IMR-90 (cell line): Measurements from ENCODE around the gene DGKB. TPM values are rescaled to one million over a fixed set of nuclear protein-coding genes. Genes with fewer than 3 reads are reported as not detected.

Source experiments
- ATAC-seq: fragments of 200-7000 bp; cut with Tn5 transposase; 2 replicates; pipeline ENCODE4 v1.9.1; 2020; ENCODE audit warnings: low read depth, mild to moderate bottlenecking, moderate library complexity
- BruUV-seq: library from RNA; stranded (reverse); fragments of 400-500 nt; replicated peaks from 2 replicates; lab custom pipeline; 2021; lab: Mats Ljungman, UMichigan
- CTCF ChIA-PET: fragments of 300-600 bp; formaldehyde crosslinking; extraction: SDS; loops from one replicate; lab custom pipeline; 2021; ENCODE audit warnings: antibody characterized with exemption; lab: Yijun Ruan, JAX
- POLR2A ChIA-PET: fragments of 300-600 bp; sonication (Branson Sonifier 250); formaldehyde crosslinking; loops from one replicate; lab custom pipeline; 2022; ENCODE audit warnings: antibody characterized with exemption; ENCODE audit not compliant: unreplicated experiment; lab: Charles Lee
- DNase-seq: peaks from one replicate; pipeline ENCODE4 v3.0.0; 2013
- H2AFZ ChIP-seq: replicated peaks from 2 replicates; pipeline ENCODE3; 2013; ENCODE audit warnings: low read length, mild to moderate bottlenecking; ENCODE audit not compliant: poor library complexity
- H2AK5ac ChIP-seq: 2 replicates; pipeline ENCODE4 v1.6.1; 2013; ENCODE audit warnings: low read depth, low read length, inconsistent platforms
- H2AK9ac ChIP-seq: replicated peaks from 2 replicates; pipeline ENCODE3; 2013; ENCODE audit warnings: mild to moderate bottlenecking, low read depth, low read length, moderate library complexity; ENCODE audit not compliant: poor library complexity
- H2BK120ac ChIP-seq: 2 replicates; pipeline ENCODE4 v1.6.1; 2013; ENCODE audit warnings: low read depth, low read length, inconsistent platforms
- H2BK15ac ChIP-seq: 3 replicates; pipeline ENCODE4 v1.6.1; 2013; ENCODE audit warnings: low read depth, low read length, inconsistent platforms
- H2BK20ac ChIP-seq: 2 replicates; pipeline ENCODE4 v1.6.1; 2013; ENCODE audit warnings: low read depth, mild to moderate bottlenecking, inconsistent platforms, low read length, moderate library complexity
- H2BK5ac ChIP-seq: 2 replicates; pipeline ENCODE4 v1.6.1; 2013; ENCODE audit warnings: mild to moderate bottlenecking, low read depth, low read length, inconsistent platforms; ENCODE audit not compliant: poor library complexity, severe bottlenecking
- H3K14ac ChIP-seq: replicated peaks from 2 replicates; pipeline ENCODE4 v1.6.1; 2013; ENCODE audit warnings: low read depth, low read length, inconsistent platforms
- H3K18ac ChIP-seq: 2 replicates; pipeline ENCODE4 v1.6.1; 2013; ENCODE audit warnings: low read depth, low read length, control low read depth
- H3K23ac ChIP-seq: 2 replicates; pipeline ENCODE4 v1.6.1; 2013; ENCODE audit warnings: low read depth, low read length, inconsistent platforms
- H3K27ac ChIP-seq: 2 replicates; pipeline ENCODE4 v1.5.1; 2013; ENCODE audit warnings: mild to moderate bottlenecking, control low read depth, low read length; ENCODE audit not compliant: insufficient read depth
- H3K27me3 ChIP-seq: 2 replicates; pipeline ENCODE4 v1.6.1; 2013; ENCODE audit warnings: low read length; ENCODE audit not compliant: control insufficient read depth, insufficient read depth
- H3K36me3 ChIP-seq: 2 replicates; pipeline ENCODE4 v1.6.1; 2013; ENCODE audit warnings: low read length, mixed read lengths; ENCODE audit not compliant: control insufficient read depth, insufficient read depth
- H3K4ac ChIP-seq: 2 replicates; pipeline ENCODE4 v1.6.1; 2013; ENCODE audit warnings: low read depth, low read length, inconsistent platforms
- H3K4me1 ChIP-seq: 2 replicates; pipeline ENCODE4 v1.6.1; 2013; ENCODE audit warnings: low read length, mixed read lengths; ENCODE audit not compliant: control insufficient read depth, insufficient read depth
- H3K4me2 ChIP-seq: 2 replicates; pipeline ENCODE4 v1.6.1; 2013; ENCODE audit warnings: low read depth, mild to moderate bottlenecking, control low read depth, low read length, moderate library complexity
- H3K4me3 ChIP-seq: 2 replicates; pipeline ENCODE4 v1.5.1; 2013; ENCODE audit warnings: low read depth, mild to moderate bottlenecking, control low read depth, low read length, moderate library complexity; ENCODE audit not compliant: insufficient read depth
- H3K56ac ChIP-seq: 2 replicates; pipeline ENCODE4 v1.6.1; 2013; ENCODE audit warnings: low read length, inconsistent platforms; ENCODE audit not compliant: insufficient read depth; ENCODE audit errors: extremely low read depth
- H3K79me1 ChIP-seq, 2 experiments: 2 replicates each; pipeline ENCODE4 v1.6.1; 2013; ENCODE audit warnings: low read length in 2 of 2, inconsistent platforms in 1 of 2, low read depth in 1 of 2
- H3K9ac ChIP-seq: 2 replicates; pipeline ENCODE4 v1.6.1; 2013; ENCODE audit warnings: low read depth, low read length, control low read depth
- H3K9me1 ChIP-seq: 2 replicates; pipeline ENCODE4 v1.6.1; 2013; ENCODE audit warnings: low read length, inconsistent platforms; ENCODE audit not compliant: insufficient read depth
- H3K9me3 ChIP-seq: 2 replicates; pipeline ENCODE4 v1.6.1; 2013; ENCODE audit warnings: low read length; ENCODE audit not compliant: control insufficient read depth, insufficient read depth
- H4K20me1 ChIP-seq: 2 replicates; pipeline ENCODE4 v1.6.1; 2013; ENCODE audit warnings: low read length, inconsistent platforms; ENCODE audit not compliant: insufficient read depth
- H4K5ac ChIP-seq: 2 replicates; pipeline ENCODE4 v1.6.1; 2013; ENCODE audit warnings: mild to moderate bottlenecking, low read depth, low read length, control low read depth
- H4K8ac ChIP-seq, 2 experiments: 2 replicates each; pipeline ENCODE4 v1.6.1; 2013; ENCODE audit warnings: low read depth in 2 of 2, low read length in 2 of 2, control low read depth in 1 of 2, inconsistent platforms in 1 of 2
- H4K91ac ChIP-seq: 2 replicates; pipeline ENCODE4 v1.6.1; 2013; ENCODE audit warnings: low read depth, low read length, inconsistent platforms; ENCODE audit not compliant: insufficient read depth
- BHLHE40 ChIP-seq: fragments of 150-350 bp; IDR thresholded peaks from 2 replicates; pipeline ENCODE4 v1.6.1; 2016; ENCODE audit warnings: mild to moderate bottlenecking, low read depth, low read length
- CEBPB ChIP-seq: IDR thresholded peaks from 2 replicates; pipeline ENCODE4 v1.6.1; 2012; ENCODE audit warnings: low read depth, low read length, improper control_type of control experiment
- MXI1 ChIP-seq: IDR thresholded peaks from 2 replicates; pipeline ENCODE4 v1.6.1; 2012; ENCODE audit warnings: low read depth, mild to moderate bottlenecking, low read length, moderate library complexity, borderline replicate concordance
- NFE2L2 ChIP-seq: fragments of 150-350 bp; IDR thresholded peaks from 2 replicates; pipeline ENCODE4 v1.6.1; 2016; ENCODE audit warnings: low read depth, mild to moderate bottlenecking, low read length
- POLR2A ChIP-seq: IDR thresholded peaks from 2 replicates; pipeline ENCODE4 v1.6.1; 2012; ENCODE audit warnings: mild to moderate bottlenecking, low read depth, low read length
- SMC3 ChIP-seq: fragments of 150-350 bp; IDR thresholded peaks from 2 replicates; pipeline ENCODE4 v1.6.1; 2016; ENCODE audit warnings: low read depth, mild to moderate bottlenecking, antibody characterized with exemption, low read length, moderate library complexity
- WGBS, 2 experiments: methylation state at CpG; one replicate each; pipeline versions ENCODE4 v1.1.5 to v1.1.7; 2013; ENCODE audit warnings: missing lambda C conversion rate in 2 of 2; ENCODE audit not compliant: insufficient read length in 1 of 2; ENCODE audit errors: extremely low coverage in 2 of 2; 5-methylcytosine and 5-hydroxymethylcytosine counted together
- dilution Hi-C: fragments of 300-500 bp; cut with HindIII; formaldehyde crosslinking; loops from one replicate; pipeline ENCODE4 v1.14.3; 2018; ENCODE audit warnings: low sequenced_read_pairs; ENCODE audit not compliant: unreplicated experiment
- in situ Hi-C: fragments of 300-500 bp; cut with MboI; formaldehyde crosslinking; loops from 3 replicates; pipeline ENCODE4 v1.14.3; 2019; ENCODE audit warnings: low sequenced_read_pairs, inconsistent platforms, mixed read lengths
- intact Hi-C: fragments of 100-400 bp; cut with micrococcal nuclease; formaldehyde crosslinking; loops from 2 replicates; pipeline ENCODE4 v1.10.0; 2022
- polyA plus RNA-seq, 3 experiments: library from polyadenylated mRNA; depleted of rRNA; stranded (reverse); fragments of >200 nt; gene quantifications; 2 replicates each; pipeline ENCODE4 v1.2.3, GENCODE V29; 2012; ENCODE audit warnings: low replicate concordance in 1 of 3
- total RNA-seq: library from RNA; depleted of rRNA; stranded (reverse); fragments of >200 nt; gene quantifications from 2 replicates; pipeline ENCODE4 v1.2.3, GENCODE V29; 2012
- TF ChIP-seq, protein P1 (sequence below): fragments of 150-350 bp; IDR thresholded peaks from 2 replicates; pipeline ENCODE4 v1.6.1; 2016; ENCODE audit warnings: low read depth, mild to moderate bottlenecking, low read length, moderate library complexity, borderline replicate concordance

The DGKB gene
- total and polyA plus RNA-seq, 2 of the 4 experiments (the other 2 are of a cell fraction), result not detected

DNA sequence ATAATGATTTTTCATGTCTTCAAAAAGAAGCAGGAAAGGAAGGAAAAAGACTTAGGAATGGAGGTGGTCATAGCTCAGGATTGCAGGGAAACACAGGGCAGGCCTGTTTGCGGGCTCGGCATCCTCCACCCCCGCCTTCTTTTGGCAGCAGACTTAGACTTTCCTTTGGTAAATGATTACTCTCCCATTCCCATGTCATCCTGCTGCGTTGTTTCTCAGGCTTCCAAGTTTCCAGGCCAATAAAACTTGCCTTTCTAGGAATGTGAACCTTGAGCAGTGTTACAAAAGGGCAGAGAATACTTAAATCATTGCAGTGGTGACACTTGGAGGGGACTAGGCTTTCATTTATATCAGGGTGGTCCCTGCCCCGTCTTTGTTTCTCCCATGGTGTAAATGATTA lies 34.0 kb upstream of the DGKB start:
- Histone ChIP-seq H4K20me1 (no peaks in the 10 kb centered on the region), H3K4me2 (no peak overlapping the region), H2BK120ac (no peak overlapping the region), H3K18ac (no peak overlapping the region), H3K27ac (no peak overlapping the region), H3K79me1 (no peaks in the 10 kb centered on the region), H4K5ac (no peak overlapping the region), H2BK5ac (no peak overlapping the region), H2BK20ac (no peak overlapping the region), H3K23ac (no peak overlapping the region), H3K9me3 (no peaks in the 10 kb centered on the region), H2AK9ac (no peak overlapping the region), H3K36me3 (no peaks in the 10 kb centered on the region), H3K4me3 (no peak overlapping the region), H3K9me1 (no peaks in the 10 kb centered on the region), H4K91ac (no peak overlapping the region), H2AK5ac (no peak overlapping the region), H3K27me3 (no peaks in the 10 kb centered on the region), H2AFZ (no peak overlapping the region), H3K14ac (no peak overlapping the region), H3K4me1 (no peaks in the 10 kb centered on the region), H3K9ac (no peak overlapping the region), H2BK15ac (no peak overlapping the region), H4K8ac (no peak overlapping the region), H3K56ac (no peak overlapping the region), H3K4ac (no peak overlapping the region)
- ATAC-seq, result no peak
- DNase-seq, result peak; percentile 18
- TF ChIP-seq MXI1 (no peak), SMC3 (no peak), BHLHE40 (no peak), POLR2A (no peak), CEBPB (no peak), NFE2L2 (no peak)
- TF ChIP-seq, protein P1, sequence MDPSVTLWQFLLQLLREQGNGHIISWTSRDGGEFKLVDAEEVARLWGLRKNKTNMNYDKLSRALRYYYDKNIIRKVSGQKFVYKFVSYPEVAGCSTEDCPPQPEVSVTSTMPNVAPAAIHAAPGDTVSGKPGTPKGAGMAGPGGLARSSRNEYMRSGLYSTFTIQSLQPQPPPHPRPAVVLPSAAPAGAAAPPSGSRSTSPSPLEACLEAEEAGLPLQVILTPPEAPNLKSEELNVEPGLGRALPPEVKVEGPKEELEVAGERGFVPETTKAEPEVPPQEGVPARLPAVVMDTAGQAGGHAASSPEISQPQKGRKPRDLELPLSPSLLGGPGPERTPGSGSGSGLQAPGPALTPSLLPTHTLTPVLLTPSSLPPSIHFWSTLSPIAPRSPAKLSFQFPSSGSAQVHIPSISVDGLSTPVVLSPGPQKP, result no peak
- dilution Hi-C loops, result no loop called here
- BruUV-seq, result no TSS peak
- intact Hi-C loops, result no loop called here
- ChIA-PET POLR2A (no interaction called here), CTCF (interaction anchor here (0.8 kb wide), 1 partner anchor 222 kb away, joined by 3 read pairs; no protein-coding TSS in a partner anchor)
- no CpG with 5 or more reads among the region's 5 CpGs for WGBS, 2 experiments
- in situ Hi-C loops, result no loop called here
